Measurements from ENCODE around the gene PSMD8. TPM values are rescaled to one million over a fixed set of nuclear protein-coding genes. Genes with fewer than 3 reads are reported as not detected.
"Not testable (repeated sequence)": the region's sequence is repeated elsewhere in the genome, so short reads cannot be mapped to it uniquely, and the experiment has no call there.

PSMD8 gene
- total RNA-seq, 2 donors from 2014 or later = 126 to 184 TPM

- H3K27ac ChIP-seq = peak overlapping the region; percentile 89
- intact Hi-C loops (cut with DNase I) = loop anchor here (2.0 to 5.0 kb wide), 3 partner anchors 36 to 101 kb away; partner anchors contain the start of gene PSMD8
- no peaks in the 10 kb centered on the region for H3K27me3 ChIP-seq
- peak overlapping the region; percentile 77 to 91 for H3K9ac ChIP-seq (ENCODE audit: low read depth in 2 of 2, low read length in 2 of 2)
- no peaks in the 10 kb centered on the region for H3K4me1 ChIP-seq
- H3K9me3 ChIP-seq = no peaks in the 10 kb centered on the region
- TF ChIP-seq CTCF (IDR thresholded peaks at IDR 0.05) = no peak
- no peaks in the 10 kb centered on the region for H3K36me3 ChIP-seq
- H3K4me3 ChIP-seq = peak overlapping the region; percentile 64
- peak; percentile 98 for DNase-seq
Measured at GRCh38 chr19:38335949-38336637, 38.3 kb upstream of the PSMD8 start.

- Histone ChIP-seq H3K9ac (ENCODE audit: low read depth in 2 of 2, low read length in 2 of 2) (peak overlapping the region; percentile 77 to 91), H3K36me3 (no peaks in the 10 kb centered on the region), H3K4me3 (peak overlapping the region; percentile 64), H3K27ac (peak overlapping the region; percentile 89), H3K27me3 (no peaks in the 10 kb centered on the region), H3K4me1 (no peaks in the 10 kb centered on the region), H3K9me3 (no peaks in the 10 kb centered on the region)
- TF ChIP-seq CTCF (IDR thresholded peaks at IDR 0.05) = no peak
- peak; percentile 98 for DNase-seq
- intact Hi-C loops (cut with DNase I) = loop anchor here (5.0 kb wide), 1 partner anchor 36 kb away; the partner anchor contains the start of gene PSMD8
Measured at GRCh38 chr19:38336638-38337359, 37.6 kb upstream of the PSMD8 start.

- Histone ChIP-seq H3K27ac (peak overlapping the region; percentile 89), H3K4me3 (peak overlapping the region; percentile 64), H3K4me1 (no peaks in the 10 kb centered on the region), H3K36me3 (no peaks in the 10 kb centered on the region), H3K9me3 (no peaks in the 10 kb centered on the region), H3K27me3 (no peaks in the 10 kb centered on the region), H3K9ac (ENCODE audit: low read depth in 2 of 2, low read length in 2 of 2) (peak overlapping the region; percentile 57 to 77)
- no peak for TF ChIP-seq CTCF (IDR thresholded peaks at IDR 0.05)
- intact Hi-C loops (cut with DNase I) = loop anchor here (5.0 kb wide), 1 partner anchor 35 kb away; the partner anchor contains the start of gene PSMD8
- DNase-seq = no peak
Measured at GRCh38 chr19:38337360-38337653, 37.1 kb upstream of the PSMD8 start.

GRCh38 chr19:38339011-38339410 is 35.4 kb upstream of the PSMD8 start:
- H3K4me3 ChIP-seq; H3K9me3 ChIP-seq; H3K27me3 ChIP-seq; H3K4me1 ChIP-seq; H3K9ac ChIP-seq (ENCODE audit: low read depth in 2 of 2, low read length in 2 of 2); H3K36me3 ChIP-seq; H3K27ac ChIP-seq; DNase-seq: not testable (repeated sequence)
- intact Hi-C loops (cut with DNase I) = loop anchor here (5.0 kb wide), 1 partner anchor 33 kb away; the partner anchor contains the start of gene PSMD8

- Histone ChIP-seq H3K9me3 (no peaks in the 10 kb centered on the region), H3K36me3 (no peaks in the 10 kb centered on the region), H3K4me1 (no peaks in the 10 kb centered on the region), H3K9ac (ENCODE audit: low read depth in 2 of 2, low read length in 2 of 2) (no peak overlapping the region), H3K4me3 (no peak overlapping the region), H3K27me3 (no peaks in the 10 kb centered on the region), H3K27ac (no peak overlapping the region)
- no peak for TF ChIP-seq CTCF (IDR thresholded peaks at IDR 0.05)
- no peak for DNase-seq
- intact Hi-C loops (cut with DNase I) = no loop called here
Measured at GRCh38 chr19:38340927-38341326, 33.4 kb upstream of the PSMD8 start.

GRCh38 chr19:38346837-38347236 is 27.5 kb upstream of the PSMD8 start:
- Histone ChIP-seq H3K9me3 (no peaks in the 10 kb centered on the region), H3K4me3 (no peak overlapping the region)
- intact Hi-C loops (cut with DNase I) = no loop called here

More at GRCh38 chr19:38346837-38347236, 27.5 kb upstream of the PSMD8 start:
- TF ChIP-seq CTCF (IDR thresholded peaks at IDR 0.05) = no peak
- no peak overlapping the region for H3K9ac ChIP-seq (ENCODE audit: low read depth in 2 of 2, low read length in 2 of 2)
- no peak for DNase-seq
- no peaks in the 10 kb centered on the region for H3K36me3 ChIP-seq
- no peaks in the 10 kb centered on the region for H3K27me3 ChIP-seq
- no peak overlapping the region for H3K27ac ChIP-seq
- no peaks in the 10 kb centered on the region for H3K4me1 ChIP-seq

Data from colonic mucosa (tissue), 4 donors.